ENCODE data around the gene PRSS22.

GRCh38 chr16:2845116-2845515 is 12.9 kb downstream of the PRSS22 start:
- TF ChIP-seq POLR2A (IDR thresholded peaks at IDR 0.05; ENCODE audit: low read depth) (no peak), CTCF (IDR thresholded peaks at IDR 0.05) (no peak), EP300 (IDR thresholded peaks at IDR 0.05) (no peak)

Measured in esophagus muscularis mucosa (tissue), 4 donors.